ENCODE measurements around the gene CFLAR.
"Not testable (repeated sequence)": the region's sequence is repeated elsewhere in the genome, so short reads cannot be mapped to it uniquely, and the experiment has no call there.

Gene CFLAR

DNA sequence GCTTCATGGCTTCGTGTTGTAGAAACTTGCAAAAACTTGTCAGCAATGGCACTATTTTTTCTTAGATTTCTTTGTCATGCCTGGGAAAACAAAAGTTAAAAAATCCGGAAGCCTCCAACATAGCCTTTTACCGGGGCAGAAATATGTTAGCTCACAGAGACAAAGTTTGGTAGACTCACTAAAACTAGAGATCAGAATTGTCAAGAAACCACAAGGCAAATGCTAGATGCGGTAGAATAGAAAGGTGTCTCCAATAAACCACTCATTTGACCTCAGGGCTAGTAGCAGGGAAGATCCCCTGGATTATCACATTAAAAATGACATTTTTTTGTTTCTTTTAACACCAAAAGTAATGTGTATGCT is 67.4 kb downstream of the CFLAR start:
- DNase-seq, result no peak

DNA sequence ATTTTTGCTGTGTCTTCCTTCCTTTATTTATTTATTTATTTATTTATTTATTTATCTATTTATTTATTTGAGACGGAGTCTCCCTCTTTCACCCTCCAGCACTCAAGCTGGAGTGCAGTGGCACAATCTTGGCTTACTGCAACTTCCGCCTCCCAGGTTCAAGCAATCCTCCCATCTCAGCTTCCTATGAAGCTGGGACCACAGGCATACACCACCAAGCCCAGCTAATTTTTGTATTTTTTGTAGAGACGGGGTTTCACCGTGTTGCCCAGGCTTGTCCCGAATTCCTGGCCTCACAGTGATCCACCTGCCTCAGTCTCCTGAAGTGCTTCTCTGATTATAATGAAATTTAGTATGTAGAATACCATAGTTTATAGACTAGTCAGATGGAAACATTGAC is 67.9 kb downstream of the CFLAR start:
- peak; percentile 43 for DNase-seq

DNA sequence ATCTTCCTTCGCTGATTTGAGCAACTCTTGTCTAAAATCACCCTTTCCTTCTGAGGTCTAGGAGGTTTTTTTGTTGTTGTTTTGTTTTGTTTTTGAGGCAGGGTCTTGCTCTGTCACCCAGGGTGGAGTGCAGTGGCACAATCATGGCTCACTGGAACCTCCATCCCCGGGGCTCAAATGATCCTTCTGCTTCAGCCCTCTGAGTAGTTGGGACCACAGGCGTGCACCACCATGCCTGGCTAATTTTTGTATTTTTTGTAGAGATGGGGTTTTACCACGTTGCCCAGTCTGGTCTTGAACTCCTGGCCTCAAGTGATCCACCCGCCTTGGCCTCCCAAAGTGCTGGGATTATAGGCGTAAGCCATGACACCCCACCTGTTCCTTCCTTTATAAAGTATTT is 68.3 kb downstream of the CFLAR start:
- not testable (repeated sequence) for DNase-seq

DNA sequence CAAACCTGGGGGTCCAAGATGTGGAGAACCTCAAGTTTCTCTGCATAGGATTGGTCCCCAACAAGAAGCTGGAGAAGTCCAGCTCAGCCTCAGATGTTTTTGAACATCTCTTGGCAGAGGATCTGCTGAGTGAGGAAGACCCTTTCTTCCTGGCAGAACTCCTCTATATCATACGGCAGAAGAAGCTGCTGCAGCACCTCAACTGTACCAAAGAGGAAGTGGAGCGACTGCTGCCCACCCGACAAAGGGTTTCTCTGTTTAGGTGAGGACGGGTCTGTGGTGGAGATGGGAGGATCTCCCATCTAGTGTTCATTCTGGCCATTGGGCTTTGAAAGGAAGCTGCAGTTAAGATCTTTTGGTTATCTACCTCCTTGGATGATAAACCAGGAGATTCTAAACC is 69.9 kb downstream of the CFLAR start:
- peak; percentile 41 for DNase-seq

DNA sequence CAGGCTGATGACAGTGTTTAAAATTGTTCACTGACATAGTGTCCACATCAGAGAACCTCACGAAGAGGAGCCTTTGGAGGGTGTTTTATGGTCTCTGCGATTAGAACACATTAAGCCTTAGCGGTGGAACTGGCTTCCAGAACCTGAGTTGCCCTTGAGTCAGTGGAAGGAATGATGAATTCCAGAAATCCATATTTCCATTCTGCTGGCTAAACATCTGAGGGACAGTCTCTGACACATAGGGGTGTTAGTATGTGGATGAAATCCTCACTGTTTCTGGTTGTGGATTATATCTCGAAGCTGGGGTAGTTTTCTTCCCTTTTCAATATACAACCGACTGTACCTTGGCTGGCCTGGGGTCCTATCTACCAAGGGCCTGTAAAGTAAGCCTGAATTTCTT is 71.0 kb downstream of the CFLAR start:
- DNase-seq, result no peak

DNA sequence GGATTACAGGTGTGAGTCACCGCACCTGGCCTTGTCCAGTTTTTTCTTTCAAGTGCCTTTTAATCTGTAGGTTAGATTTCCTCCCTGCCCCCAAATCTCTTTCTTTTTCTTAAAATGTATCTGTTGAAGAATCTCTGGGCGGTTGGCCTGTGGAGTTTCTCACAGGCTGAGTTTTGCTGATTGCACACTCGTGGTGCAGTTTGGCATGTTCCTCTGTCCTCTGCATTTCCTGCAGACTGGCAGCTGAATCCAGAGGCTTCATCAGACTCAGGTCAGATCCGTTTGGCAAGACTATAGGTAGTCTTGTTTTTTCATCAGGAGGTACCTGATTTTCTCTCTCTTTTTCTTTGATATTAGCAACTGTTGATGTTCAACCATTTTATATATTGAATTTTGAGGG is 72.5 kb downstream of the CFLAR start:
- peak; percentile 48 for DNase-seq

DNA sequence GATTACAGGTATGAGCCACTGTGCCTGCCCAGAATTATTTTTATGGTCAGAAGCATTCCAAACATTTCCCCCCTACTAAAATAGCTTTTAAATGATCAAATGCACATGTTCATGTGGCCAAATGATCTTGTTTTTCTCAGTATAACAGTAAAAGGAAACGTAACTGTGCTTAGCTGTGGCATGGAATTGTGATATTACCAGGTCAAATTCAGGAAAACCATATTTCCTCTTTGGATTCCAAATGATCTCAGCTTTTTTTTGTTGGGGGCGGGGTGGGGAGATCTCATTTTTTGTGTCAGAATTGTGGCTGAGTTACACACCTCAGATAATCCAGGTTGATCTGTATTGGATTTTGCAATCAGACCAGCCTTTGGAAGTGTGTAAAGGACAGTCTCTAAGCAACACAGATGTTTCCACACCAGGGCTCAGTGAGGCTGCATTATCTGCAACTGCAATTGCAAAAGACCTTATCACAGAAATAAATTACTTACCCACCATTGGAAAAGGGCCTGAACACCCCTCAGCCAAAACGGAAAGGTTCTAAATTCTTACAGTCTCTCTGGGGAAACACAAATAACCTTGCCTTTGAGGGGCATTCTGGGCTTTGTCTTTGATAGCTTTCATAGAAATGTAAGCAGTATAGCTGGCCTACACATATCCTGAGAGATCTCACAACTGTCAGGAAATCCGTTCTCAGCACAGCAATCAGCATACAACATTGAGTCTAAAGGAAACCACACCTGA is 75.3 kb downstream of the CFLAR start:
- DNase-seq, result peak; percentile 83

DNA sequence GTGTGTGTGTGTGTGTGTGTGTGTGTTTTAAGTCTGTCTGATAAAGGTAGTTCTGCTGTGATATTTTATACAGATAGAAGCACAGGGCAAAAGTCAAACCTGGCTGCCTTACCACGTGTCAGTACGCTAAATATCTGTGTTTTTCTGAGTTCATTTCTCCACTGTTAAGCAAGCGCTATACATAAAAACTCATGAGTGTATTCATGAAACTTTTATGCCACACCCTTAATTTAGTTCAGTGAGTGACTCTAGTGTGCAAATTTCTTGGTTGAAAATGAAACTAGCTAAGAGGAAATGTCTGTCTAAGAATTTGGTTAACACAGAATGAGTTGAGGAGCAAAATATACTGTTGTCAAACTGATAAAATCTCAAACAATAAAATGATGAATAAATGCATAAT is 78.1 kb downstream of the CFLAR start:
- DNase-seq, result peak; percentile 48

DNA sequence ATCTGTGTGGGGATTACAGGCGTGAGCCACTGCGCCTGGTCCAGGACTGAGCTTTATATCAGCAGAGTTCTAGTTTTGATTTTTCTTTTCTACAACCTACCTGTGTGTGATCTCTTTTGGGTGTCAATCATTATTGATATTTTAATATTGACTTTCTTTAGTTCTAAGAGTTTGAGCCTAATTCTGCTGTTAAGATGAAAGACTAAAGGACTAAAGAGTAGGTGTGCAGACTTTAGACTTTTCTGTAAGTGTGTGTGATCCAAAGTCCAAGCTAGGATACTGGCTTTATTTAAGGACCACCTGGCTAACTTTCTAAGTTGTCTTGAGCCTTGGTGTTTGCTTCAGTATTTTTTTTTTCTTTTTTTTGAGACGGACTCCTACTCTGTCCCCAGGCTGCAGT is 79.4 kb downstream of the CFLAR start:
- no peak for DNase-seq

DNA sequence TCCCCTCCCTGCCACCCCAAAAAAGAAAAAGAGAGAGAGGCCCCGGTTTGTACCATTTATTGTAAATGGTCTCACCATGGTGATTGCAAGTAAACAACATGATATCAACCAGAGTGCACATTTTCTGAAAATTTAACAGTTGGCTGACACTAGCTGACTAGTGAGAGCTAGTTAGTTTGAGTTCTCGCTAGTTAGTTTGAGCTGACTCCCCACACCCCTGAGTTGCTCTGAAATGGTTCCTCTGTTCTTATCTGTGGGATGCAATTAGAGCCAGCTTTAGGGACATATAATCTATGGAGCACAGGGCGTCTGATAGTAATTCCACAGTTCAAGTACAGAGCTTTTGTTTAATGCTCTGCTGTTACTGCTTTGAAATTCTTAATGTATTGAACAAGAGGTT is 80.0 kb downstream of the CFLAR start:
- DNase-seq, result peak; percentile 84

DNA sequence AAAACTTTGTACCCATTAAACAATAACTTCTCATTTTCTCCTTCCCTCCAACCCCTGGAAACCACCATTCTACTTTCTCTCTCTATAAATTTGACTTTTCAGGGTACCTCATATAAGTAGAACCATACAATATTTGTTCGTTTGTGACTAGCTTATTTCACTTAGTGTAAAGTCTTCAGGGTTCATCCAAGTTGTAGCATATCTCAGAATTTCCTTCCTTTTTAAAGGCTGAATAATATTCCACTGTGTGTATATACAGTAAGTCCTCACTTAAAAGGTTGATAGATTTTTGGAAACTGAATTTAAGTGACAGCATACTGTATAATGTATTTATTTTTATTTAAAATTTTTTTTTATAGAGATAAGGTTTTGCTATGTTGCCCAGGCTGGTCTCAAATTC is 80.8 kb downstream of the CFLAR start:
- DNase-seq, result no peak

DNA sequence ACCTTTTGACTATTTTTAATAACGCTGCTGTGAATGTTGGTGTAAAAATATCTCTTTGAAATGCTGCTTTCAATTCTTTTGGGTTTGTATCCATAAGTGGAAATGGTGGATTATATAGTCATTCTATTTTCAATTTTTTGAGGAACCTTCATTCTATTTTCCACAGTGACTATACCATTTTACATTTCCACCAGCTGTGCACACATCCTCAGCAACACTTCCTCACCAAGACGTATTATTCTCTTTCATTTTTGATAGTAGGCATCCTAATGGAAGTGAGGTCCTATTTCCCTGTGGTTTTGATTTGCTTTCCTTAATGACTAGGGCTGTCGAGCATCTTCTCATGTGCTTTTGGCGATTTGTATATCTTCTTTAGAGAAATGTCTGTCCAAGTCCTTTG is 81.8 kb downstream of the CFLAR start:
- no peak for DNase-seq

DNA sequence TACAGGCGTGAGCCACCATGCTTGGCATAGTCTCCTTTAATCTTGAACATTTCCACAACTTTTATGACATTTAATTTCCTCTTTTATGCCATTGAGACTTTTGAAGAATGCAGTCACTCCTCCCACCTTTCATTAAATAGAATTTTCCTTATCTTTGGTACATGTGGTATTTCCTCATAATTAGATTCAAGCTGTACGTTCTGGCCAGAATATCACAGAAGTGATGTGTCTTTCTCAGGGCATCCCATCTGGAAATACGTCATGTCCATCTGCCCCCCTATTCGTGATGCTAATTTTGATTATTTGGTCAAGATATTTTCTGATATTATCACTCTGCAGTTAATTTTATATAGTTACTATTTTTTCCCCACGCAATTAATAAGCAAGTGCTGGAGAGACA is 83.9 kb downstream of the CFLAR start:
- DNase-seq, result no peak

DNA sequence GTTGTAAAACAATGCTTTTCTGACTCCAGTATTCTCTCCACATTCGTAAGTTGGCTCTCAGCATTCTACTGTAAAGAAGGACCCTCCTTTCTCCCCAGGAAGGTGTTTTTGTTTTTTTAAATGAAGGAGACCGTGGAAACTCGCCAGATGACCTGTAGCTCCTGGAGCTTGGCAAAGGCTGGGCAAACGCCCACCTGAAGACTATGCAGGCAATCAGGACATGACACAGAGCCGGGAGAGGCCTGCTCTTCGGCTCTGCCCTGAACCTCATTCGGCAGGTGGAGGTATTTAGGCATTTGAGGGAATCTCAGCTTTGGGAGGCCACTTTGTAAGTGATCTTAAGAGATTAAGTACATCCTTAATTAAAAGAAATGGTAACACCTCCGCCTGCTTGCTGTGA is 84.4 kb downstream of the CFLAR start:
- DNase-seq, result no peak

DNA sequence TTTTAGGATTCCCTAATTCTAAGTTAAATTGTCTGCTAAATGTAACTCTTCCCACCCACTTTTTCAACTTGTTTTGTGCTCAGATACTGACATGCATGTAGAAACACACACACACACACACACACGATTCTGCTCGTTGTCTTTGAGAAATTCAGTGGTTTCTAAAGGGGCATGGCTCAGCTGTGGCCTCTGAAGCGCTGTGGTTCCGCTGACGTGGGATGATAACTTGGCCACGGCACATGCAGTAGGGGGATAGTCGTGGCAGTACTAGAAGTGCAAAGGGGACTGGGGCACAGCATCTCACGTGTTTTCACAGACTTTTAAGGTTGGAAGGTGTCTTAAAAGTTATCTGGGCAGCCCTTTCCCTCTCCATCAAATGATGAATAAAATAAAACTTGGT is 85.4 kb downstream of the CFLAR start:
- no peak for DNase-seq

DNA sequence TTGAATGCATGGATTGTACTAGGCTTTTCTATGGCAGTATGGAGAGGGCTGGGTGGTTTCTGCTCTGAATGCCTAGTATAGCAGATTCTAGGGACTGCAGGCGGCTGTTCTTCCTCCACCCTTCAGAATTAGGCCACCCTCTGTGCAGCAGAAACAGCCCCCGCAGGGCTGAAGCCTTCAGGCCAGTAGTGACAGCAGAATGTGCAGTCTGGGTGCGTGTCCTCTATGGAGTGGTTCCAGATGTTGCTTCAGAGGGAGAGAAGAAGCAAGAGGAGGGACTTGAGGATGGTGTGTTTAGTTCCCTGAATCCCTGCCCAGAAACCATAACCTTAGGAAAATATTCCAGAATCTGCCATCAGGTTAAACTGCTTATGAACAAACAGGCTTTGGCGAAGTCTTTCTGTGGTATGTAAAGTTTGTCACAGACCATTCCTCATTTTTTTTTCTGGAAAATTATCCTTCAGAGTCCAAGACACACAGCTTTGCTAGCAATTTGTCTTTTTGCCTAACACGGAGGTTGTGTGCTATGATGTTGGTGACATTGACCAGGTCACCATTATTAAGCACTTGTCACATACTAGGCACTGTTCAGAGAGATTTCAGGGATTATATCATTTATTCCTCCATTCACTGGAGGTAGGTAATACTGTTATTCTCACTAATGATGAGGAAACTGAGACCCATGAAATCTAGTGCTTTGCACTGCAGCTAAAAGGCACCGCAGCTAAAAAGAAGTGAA is 88.1 kb downstream of the CFLAR start:
- DNase-seq, result no peak

DNA sequence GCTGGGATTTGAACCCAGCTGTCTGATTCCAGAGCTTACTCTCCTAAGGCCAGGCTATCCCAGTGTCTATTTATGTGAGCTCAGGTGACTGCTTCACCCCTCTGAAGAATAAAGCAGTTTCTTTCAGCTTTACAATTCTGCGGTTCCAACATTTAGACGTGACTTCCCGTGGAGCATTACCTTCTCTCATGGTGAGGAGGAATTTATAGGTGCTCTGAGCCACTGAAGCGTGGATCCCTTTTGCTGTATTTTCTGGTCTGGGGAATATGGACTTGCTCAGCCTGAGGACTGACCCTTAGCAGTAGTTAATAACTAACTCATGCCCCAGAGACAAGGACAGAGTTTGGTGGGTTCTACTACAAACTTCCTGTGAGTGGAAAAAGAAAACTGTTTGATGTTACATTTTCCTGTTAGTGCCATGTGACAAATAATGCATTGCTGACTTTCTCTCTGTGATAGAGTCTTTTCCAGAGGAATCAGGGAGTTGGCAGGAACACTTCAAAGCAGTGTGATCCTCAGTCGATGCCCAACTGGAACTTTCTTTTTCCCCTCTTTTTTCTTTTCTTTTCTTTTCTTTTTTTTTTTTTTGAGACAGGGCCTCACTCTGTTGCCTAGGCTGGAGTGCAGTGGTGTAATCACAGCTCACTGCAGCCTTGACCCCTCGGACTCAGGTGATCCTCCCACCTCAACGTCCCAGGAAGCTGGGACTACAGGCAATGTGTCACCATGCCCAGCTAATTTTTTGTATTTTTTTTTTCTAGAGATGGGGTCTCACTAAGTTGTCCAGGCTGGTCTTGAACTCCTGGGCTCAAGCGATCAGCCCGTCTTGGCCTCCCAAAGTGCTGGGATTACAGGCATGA is 88.9 kb downstream of the CFLAR start:
- no peak for DNase-seq

DNA sequence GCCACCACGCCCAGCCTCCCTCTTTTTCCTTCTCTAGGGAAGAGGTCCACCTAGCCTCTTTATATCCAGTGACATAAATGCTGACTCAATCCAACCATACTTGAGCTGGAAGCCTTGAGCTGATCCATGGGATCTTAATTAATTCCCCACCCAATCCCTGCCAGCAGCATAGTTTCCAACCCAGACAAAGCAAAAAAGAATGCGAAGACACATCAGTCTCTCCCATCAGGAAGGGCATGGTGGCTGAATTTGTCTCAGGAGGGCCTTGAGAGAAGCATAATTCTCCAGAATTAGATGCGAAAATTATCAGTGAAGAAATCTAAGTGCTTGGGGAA is 89.5 kb downstream of the CFLAR start:
- DNase-seq, result no peak

DNA sequence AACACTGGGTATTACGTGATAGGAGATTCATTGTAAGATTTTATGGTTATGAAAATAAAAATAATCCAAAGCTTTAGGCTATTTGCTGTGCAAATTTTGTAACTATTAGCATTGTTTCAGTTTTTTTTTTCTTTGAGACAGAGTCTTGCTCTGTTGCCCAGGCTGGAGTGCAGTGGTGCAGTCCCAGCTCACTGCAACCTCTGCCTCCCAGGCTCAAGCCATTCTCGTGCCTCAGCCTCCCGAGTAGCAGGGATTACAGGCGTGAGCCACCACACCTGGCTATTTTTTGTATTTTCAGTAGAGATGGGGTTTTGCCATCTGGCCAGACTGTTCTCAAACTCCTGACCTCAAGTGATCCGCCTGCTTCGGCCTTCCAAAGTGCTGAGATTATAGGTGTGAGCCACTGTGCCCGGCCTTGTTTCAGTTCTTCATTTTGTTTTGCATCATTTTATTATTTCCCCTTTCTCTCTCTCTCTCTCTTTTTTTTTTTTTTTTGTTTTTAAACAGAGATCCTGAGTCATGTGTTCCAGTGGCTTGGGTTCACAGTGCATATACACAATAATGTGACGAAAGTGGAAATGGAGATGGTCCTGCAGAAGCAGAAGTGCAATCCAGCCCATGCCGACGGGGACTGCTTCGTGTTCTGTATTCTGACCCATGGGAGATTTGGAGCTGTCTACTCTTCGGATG is 92.7 kb downstream of the CFLAR start:
- DNase-seq, result no peak

DNA sequence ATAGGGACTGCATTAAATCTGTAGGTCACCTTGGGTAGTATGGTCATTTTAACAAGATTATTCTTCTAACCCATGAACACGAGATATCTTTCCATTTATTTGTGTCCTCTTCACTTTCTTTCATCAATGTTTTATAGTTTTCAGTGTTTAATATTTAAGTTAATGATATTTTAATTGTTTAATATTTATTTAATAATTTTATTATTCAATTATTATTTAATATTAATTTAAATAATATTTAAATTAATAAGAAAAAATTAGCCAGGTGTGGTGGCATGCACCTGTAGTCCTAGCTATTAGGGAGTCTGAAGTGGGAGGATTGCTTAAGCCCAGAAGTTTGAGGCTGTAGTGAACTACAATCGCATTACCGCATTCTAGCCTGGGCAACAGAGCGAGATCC is 100.0 kb downstream of the CFLAR start:
- DNase-seq, result no peak

DNA sequence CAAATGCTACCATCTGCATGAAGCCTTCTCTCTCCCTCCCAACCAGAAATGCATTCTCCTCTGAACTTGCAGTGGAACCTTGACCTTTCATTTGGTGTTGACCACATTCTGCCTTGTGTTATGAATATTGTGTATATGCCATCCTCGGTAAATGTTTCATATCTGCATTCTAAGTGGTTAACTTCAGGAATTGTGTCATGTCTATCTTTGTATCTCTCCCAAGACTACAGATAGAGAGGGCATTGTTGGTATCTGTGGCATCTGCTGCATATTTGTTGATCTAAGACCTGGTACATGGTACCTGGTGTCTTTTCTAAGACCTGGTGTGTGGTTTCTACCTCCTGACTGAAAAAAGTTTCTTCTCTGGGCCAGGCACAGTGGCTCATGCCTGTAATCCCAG is 101.0 kb downstream of the CFLAR start:
- no peak for DNase-seq

DNA sequence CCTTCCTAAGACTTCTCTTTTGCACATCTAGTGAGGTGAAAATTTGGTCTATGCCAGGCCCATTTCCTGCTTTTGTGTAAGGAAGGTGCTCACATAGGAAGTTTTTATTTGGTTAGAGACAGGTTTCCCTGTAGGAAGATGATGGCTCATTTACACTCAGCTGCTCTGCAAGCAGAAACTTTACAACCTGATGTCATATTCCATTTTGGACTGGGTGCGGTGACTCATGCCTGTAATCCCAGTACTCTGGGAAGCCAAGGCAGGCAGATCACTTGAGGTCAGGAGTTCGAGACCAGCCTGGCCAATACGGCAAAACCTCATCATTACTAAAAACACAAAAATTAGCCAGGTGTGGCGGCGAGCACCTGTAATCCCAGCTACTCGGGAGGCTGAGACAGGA is 102.8 kb downstream of the CFLAR start:
- DNase-seq, result no peak

DNA sequence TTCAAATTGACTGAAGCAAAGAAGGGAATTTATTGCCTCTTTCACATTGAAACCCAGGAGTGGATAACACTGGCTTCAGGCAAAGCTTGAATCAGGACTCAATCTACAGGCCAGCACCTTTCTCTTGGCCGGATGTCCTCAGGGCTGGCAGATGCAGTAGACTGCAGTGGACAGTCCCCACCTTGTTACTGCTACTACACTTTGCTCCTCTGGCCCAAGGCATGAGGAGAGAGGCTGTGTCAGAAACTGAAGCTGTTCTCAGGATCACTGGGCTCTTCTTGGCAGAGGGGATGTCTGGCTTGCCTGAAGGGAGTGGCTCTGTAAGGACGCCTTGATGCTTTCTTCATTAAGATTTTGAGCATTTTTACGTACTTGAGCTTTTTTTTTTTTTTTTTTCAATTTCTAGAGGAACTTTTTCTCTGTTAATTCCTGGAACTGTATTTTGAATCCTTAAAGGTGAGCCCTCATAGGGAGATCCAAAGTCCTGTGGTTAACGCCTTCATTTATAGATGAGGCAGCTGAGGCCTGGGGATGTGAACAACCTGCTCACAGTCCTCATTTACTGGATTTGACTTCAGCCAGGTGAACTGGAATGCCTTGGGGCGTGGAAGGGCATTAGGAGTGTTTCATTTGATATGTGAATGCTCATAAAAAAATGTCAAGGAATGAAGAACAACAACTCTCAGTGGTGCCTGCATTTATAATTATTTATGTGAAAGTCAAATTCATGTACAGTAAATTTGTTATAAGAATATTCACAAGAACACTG is 103.5 kb downstream of the CFLAR start:
- no peak for DNase-seq

Data from hematopoietic multipotent progenitor cell treated with erythropoietin and hydrocortisone succinate and interleukin-3 and kit ligand, for 6 days (in vitro differentiated cells).